Measurements from ENCODE around the gene TOLLIP.

Gene TOLLIP

DNA sequence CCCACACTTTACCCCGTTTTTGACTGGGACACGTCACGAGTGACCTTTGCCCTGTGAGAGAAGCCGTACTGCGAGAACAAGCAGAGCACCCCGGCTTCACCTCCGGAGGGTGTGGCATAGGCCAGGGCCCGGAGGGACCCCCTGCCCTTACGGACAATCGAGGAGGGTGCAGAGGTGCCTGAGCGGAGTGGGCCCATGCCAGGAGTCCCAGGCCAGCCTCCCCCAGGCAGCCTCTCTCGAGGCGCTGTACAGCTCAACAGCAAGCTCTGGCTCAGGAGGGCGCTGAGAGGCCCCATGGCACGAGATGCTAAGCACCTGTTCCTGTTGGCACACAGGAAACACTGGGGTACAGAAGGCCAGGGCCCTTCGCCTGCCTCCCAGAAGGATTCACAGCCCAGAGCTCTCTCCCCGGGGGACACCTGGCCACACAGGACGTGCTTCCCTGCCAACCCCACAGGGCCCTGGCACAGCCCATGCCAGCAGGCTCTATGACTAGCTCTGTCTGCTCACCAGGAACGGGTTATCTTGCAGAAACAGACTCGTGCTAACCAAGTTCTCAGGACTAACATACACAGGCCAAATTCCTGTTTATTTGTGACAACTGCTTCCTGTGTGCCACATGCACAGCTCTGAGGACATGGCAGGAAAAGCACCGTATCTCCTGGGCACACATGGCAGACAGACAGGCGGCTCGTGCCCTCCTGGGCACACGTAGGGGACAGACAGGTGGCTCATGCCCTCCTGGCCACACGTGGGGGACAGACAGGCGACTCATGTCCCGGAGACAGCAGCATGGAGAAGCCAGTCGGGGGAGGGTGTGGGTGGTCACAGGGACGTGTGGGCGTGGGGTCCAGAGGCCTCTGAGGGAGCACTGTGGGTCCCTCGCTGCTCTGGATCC lies 11.6 kb downstream of the TOLLIP start:
- DNase-seq: no peak

DNA sequence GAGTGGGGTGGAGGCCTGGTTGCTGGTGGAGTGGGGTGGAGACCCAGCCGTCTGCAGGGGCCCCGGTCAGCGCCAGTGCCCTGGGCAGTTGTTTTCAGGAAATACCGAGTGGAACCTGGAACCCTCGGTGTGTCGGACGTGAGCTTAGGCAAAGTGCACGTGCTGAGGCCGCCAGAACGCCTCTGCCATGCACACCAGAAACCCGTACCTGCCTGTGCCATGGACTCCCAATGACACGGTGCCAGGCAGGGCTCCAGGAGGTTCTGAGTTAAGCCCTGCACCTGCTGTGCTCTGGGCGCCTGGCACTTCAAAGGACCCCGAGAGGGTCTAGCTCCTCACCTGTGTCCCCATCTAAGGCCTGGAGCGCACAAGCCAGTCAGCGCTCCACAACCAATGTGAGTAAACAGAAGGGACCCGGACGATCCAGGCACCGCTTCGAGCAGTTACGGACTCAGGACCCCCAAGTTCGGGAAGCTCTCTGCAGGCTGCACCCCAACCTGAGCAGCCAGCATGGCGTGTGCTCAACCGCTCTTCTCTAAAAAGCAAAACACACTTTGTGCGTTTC lies 12.3 kb downstream of the TOLLIP start:
- no peak for DNase-seq

DNA sequence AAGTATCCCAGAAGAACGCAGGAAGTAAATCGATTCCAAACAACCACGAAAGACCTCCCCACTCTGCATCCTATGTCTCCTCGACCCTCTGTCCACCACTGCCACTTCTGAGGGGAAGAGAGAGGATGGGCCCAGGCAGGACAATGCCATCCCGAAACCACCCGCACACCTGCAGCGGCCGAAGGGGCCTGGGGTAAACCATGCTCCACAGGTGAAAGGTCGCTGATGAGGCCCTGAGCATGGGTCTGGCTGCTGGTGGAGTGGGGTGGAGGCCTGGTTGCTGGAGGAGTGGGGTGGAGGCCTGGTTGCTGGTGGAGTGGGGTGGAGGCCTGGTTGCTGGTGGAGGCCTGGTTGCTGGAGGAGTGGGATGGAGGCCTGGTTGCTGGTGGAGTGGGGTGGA lies 13.1 kb downstream of the TOLLIP start:
- DNase-seq: no peak

DNA sequence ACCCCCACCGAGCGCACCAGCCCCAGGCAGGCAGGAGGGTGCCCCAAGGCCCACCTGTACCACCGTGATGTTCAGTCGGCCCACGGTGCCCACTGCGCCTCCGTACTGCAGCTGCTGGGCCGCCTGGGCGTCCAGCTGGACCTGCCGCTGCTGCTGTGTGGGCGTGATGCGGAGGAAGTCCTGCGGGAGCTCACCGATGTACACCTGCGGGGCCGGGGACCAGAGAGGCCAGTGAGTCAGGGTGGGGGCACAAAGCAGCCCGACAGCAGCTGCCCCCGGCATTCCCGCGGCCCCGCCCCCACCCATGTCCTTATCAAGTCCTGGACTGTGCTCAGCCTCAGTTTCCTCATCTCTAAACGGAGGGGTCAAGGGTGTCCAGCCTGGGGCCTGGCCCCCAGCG lies 13.8 kb downstream of the TOLLIP start:
- no peak for DNase-seq

DNA sequence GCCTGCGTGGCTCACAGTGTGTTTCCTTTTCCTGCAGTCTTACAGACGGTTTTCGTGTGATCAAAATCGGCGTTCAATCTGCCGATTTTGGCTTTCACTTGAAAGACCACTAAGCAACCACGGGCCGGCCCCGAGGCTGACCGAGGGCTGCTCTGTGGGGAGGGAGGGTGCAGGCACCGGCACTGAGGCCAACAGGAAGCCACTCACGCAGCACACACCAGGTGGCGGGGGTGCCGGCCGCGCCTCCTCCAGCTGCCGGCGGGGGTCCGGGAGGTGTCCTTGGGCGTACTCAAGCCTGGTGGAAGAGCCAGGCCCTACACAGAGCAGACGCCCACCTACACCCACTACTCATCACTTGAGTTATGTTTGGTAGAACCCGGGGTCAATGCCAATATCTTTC lies 14.3 kb downstream of the TOLLIP start:
- no peak for DNase-seq

DNA sequence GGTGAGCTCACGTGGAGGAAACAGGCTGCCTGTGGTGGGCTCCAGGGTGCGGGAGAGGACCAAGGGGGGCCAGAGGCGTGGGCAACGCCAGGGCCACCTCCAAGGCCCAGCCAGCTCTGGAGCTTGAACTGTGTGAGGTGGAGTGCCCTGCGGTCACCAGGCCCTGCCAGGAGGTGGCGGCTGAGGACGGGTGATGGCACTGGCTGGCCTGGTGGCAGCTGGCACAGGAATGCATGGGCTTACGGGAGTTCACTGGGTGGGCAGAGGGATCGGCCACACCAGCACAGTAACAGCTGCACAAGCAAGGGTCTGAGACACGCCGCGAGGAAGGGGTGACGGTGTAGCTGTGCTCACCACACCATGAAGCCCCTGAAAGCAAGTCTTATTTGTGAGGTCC lies 15.8 kb downstream of the TOLLIP start:
- DNase-seq: no peak

DNA sequence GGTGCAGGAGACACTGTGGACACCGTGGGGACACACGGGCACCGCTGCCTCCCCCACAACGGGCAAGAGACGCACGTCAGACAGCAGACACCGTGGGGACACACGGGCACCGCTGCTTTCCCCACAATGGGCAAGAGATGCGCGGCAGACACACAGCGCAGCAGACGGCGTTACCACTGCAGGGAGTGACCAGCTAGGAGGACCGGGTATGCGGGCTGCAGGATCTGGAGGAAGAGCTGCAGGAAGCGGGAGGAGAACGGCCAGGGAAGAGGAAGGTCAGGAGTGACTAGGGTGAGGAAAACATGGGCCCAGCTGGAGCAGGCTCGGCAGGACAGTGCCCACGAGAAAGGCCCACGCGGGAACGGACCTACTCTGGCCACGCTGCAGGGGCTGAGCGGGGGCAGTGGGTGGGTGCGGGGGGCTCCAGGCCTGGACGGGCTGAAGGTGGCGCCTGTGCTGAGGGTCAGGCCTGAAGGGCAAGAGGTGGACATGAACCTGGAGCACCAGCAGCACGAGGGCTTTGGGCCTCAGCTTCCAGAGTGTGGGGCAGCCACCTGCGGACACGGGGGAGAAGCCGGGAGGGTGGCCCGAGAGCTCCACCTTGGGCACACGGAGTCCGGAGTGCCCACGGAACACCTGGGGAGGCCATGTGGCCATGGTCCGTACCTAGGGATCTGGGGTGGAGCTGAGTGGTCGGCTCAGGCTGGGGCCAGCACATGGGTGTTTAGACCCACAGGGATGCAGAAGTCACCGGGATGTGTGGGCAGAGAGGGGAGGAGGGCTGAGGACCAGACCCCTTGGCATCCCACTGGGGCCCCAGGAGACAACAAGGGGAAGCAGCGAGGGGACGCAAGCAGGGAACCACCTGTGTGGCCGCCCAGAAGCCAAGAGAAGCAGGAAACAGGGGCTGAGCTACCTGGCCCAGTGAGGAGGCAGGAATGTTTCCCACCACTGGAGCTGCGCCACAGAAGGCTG lies 16.5 kb downstream of the TOLLIP start:
- DNase-seq: no peak

DNA sequence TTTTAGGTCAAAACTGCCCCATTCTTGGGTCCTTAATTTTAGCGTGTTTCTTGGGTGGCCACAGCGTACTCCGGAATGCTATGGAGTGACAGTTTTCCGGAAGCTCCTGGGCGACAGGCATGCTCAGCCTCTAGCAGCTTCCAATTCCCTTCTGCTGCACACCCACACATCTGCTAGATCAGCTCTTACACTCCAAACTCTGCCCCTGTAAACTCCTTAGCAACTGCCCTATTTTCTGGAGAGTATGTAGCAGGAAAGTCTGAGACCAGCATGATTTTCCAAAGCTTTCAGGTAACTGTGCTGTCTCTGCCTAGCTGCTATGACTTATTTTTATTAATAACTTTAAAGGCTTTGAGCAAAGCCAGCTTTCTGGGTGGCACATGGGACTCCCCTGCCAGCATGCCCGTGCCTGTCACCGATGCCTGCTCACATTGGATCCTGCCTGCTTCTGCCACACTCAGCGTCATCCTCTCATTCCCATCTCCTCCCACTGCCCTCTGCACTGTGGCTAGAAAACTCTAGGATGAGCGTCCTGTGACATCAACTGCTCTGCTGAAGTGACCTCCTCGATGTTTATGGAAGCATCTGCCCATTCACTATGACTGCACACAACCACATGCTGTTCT lies 17.3 kb downstream of the TOLLIP start:
- no peak for DNase-seq

DNA sequence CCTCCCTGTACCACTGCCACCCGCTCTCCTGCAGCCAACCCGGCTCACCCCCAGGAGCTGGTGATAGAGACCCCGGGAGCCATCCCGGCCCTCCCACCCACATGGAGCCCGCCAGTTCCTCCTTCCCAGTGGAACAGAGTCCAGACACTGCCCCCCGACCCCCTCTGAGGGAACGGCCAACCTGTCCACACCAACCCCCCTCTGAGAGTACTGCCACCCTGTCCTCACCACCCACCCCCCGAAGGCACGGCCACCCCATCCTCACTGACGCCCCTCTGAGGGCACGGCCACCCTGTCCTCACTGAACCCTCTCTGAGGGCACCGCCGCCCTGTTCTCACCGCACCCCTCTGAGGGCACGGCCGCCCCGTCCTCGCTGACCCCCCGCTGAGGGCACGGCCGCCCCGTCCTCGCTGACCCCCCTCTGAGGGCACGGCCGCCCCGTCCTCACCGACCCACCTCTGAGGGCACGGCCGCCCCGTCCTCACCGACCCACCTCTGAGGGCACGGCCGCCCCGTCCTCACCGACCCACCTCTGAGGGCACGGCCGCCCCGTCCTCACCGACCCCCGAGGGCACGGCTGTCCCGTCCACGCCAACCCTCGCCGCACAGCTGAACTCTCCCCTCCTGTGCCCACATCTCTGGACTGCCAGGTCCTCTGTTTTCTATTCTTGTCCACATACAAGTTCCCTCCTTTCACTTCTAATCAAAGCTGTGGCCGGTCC lies 18.0 kb downstream of the TOLLIP start:
- DNase-seq: no peak

DNA sequence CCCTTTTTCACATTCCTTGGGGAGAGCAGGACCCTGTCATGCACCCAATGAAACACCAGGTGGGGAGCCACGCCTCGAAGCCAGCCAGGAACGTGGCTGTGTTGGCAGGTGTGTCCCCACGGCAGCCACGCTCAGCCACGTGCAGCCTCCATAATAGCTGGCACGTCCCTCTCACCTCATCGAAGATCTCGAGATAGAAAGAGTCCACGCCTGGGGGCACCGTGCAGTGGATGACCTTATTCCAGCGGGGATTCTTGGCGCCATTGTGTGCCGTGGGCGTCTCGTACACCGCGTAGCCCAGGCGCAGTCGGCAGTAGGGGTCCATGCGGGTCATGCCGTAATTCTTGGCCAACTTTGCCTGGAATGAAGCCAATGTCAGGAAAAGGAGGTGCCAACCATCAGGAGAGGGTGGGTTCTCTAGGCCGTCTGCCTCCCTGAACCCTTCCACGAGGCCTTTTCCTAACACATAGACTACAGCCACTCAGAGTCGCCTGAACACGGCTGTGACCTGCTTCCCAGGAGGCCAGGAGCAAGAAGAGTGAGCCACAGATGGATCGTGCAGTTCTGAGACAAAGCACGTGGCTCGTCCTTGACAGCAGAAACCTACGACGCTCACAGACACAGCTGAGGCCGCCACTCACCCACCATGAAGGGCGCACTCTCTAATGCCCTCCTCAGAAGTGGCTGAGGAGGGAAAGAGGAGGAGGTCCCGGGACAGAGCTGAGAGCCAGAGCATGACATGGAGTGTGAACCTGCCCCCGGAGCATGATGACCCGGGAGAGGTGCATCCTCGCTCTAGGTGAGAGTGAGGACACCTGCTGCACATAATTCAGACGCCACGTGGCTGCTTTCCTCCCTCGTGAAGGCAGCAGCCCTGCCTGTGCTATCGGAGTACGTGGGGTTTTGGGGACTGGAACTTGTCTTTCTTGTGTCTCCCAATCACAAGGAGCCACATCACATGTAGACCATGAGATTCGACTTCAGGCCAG lies 19.1 kb downstream of the TOLLIP start:
- no peak for DNase-seq

DNA sequence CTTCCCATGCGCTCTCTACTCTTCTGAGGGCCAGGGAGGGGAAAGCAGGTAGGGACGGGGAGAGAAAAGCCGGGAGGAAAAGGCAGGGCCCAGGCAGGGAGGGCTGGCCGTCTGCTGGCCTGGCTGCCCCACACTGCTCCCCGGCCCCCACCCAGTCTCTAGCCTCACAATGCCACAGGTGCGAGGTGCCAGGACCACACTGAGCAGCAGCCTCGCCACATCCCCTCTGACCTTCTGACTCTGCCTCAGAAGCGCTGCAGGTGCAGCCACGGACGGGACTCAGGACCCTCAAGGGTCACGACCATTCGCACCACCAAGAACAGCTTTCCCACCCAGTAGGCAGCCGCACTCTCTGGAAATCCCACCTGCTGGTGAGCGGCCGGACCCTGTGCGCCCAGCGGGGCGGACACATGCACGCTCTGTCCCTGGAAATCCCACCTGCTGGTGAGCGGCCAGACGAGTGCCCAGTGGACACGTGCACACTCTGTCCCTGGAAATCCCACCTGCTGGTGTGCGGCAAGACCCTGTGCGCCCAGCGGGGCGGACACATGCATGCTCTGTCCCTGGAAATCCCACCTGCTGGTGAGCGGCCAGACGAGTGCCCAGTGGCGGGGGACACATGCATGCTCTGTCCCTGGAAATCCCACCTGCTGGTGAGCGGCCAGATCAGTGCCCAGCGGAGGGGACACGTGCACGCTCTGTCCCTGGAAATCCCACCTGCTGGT lies 20.1 kb downstream of the TOLLIP start:
- DNase-seq: no peak

DNA sequence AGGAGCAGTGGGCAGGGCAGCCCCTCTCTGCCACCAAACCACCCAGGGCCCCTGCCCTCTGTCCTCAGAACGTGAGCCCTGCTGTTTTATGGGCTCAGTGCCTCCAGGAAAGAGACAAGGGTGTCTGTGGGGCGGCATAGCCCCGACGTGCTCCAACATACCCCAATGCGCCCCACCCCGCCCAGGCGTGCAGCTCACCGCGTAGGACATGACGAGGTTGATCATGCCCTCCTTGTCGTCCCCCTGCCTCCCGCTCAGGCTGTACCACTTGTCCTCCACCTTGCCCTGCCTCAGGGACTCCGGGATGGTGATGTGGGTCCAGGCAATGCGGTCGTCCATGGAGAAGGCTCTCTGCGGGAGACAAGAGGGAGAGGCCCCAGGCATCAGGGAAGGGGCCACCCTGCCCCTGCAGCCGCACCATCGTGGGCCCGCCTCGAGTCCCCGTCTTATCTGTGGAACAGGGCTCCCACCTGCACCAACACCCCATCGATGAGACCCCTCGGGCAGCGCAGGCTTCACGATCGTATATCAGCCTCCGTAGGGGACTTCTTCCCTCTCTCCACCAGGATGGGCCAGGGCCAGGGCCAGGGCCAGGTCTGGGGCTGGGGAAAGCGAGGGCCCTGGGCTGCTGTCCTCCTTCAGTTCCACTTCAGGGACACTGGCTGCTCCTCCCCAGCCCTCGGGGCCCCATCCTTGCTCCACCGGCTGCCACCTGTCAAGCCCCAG lies 20.8 kb downstream of the TOLLIP start:
- DNase-seq: no peak

DNA sequence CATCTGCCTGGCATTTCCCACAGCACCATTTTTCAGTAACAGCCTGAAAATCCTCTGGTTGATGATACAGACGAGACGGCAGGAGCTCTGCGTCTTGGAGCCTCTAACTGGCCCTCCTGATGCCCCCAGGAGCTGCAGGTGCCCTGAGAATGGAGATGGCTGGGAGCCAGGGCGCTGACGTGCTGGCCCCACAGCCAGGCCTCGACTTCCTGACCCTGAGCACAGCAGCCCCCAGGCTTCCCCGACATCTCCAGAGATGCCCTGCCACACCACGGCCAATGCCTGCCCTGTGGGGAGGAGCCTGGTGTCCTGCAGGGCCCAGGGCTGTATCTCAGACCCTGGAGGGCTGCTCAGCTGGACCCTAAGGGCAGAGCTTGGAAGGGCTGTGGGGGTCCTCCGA lies 21.5 kb downstream of the TOLLIP start:
- no peak for DNase-seq

DNA sequence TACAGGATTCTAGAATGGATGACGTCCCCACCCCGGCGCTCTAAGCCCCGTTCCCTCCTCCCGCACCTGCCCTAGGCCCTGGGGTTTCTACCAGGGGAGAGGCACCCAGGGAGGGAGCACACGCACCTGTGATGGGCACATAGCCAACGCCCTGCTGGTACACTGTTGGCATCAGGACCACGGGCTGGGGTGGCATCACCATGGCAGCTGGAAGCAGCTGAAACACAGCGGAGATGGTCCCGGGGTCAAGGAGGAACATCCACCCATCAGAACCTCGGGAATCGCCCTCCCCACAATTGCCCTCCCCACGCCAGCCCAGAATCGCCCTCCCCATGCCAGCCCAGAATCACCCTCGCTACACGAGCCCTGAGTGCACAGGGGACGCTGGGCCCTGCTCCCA lies 23.6 kb downstream of the TOLLIP start:
- no peak for DNase-seq

DNA sequence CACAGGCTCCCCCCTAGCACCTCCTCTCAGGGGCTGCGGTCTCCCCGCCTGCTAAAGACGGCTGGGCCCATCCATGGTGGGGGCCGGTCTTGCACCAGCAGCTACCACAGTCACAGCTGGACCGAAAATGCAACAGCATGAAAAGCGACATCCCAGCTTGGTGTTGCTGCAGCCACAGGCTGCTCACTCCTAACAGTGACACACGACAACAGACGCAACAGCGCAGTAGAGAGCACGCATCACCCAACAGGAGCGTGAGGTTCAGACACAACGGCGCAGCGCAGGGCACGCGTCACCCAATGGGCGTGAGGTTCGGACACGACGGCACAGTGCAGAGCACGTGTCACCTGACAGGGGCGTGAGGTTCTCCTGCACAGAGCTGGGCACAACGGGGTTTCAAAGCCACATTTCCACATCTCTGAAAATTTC lies 24.1 kb downstream of the TOLLIP start:
- no peak for DNase-seq

DNA sequence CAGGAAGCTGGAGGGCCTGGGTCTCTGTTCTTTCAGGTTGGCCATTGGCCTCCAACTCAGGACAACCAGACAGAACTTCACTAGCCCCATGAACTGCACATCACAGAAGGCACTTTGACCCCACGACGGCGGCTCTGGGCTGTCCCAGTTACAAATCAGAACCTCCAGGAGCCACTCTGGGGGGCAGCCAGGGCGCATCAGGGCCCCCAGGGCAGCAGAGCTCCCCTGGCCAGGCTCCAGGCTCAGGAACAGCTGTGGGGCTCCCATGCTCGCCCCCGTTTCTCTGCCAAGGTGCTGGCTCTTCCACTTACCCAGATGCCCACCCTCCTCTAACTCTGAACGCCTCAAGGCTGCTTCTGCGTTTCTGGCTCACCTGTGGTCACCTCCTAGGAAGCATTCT lies 25.5 kb downstream of the TOLLIP start:
- no peak for DNase-seq

DNA sequence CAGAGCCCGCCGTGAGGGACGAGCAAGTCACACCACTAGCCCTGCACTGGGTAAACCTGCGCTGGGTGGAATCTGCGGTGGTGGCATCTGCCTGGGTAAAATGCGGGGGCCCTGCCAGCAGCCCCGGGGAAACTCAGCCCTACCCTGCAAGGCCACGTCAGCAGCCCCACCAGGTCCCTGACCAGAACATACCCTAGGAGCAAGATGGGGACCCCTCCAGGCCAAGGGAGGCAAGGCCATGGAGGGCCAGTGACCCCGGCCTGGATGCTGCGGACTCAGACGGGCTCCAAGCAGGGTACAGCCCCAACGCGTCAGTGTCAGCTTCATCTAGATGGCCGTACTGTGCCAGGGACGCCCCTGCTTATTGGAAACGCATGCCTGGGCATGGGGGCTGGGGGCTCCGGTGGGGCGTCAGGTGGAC lies 26.3 kb downstream of the TOLLIP start:
- DNase-seq: no peak

DNA sequence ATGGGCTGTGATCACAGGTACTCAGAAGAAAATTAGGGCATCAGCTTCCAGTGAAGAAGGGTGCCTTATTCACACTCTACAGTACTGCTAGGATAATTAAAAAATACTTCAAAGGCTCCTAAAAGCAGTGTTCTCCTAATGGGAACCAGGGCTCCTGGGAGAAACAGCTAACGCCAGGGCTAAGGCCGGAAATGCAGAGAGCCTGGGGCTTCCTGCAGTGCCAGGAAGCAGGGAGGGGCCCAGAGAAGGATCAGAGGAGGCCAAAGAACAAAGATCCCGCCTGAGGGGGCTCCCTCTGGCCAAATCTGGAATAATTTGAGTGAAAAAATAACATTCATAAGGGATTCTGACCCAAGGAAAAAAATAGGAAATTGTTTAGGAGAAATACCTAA lies 27.5 kb downstream of the TOLLIP start:
- DNase-seq: no peak

DNA sequence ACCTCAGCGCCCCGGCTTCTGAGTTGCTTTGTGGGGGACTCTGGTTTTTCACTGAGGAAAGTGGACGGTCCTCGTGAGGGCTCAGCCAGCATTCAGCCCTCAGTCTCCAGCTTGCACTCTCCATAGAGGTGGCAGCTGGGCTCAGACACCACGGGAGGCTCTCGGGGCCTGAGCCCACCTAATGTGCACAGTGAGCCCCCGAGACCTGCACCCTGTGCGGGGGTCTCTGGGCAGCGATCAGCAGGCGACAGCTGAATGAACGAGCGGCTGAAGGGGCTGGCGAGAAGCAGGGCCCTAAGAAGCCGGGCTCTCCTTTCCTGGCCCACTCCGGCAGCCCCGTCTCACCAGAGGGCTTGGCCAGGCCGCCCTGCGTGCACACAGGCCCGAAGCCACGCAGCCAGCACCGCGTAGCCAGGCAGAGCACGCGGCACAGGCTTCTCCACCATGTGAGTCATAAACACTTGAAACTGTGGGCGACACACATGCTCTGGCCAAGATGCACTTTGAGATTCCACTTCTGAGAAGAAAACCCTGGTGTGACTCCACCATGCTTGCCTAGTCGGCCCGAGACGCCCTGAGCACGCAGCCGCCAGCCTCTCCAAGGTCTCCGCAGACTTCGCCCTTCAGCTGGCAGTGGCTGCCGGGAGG lies 28.0 kb downstream of the TOLLIP start:
- DNase-seq: no peak

Data from retina (tissue), 1 donor.